Stimulated activated CD4-positive, alpha-beta T cell treated with anti-CD3 and anti-CD28 coated beads, Interleukin-15, amount 100 ng/mL, for 24 hours (primary cell): ENCODE data around the gene B4GAT1.
"Not testable (repeated sequence)": the region's sequence is repeated elsewhere in the genome, so short reads cannot be mapped to it uniquely, and the experiment has no call there.

Experiments
- DNase-seq: peaks from one replicate; pipeline ENCODE4 v3.0.0-alpha.2; 2020

B4GAT1 gene

DNA sequence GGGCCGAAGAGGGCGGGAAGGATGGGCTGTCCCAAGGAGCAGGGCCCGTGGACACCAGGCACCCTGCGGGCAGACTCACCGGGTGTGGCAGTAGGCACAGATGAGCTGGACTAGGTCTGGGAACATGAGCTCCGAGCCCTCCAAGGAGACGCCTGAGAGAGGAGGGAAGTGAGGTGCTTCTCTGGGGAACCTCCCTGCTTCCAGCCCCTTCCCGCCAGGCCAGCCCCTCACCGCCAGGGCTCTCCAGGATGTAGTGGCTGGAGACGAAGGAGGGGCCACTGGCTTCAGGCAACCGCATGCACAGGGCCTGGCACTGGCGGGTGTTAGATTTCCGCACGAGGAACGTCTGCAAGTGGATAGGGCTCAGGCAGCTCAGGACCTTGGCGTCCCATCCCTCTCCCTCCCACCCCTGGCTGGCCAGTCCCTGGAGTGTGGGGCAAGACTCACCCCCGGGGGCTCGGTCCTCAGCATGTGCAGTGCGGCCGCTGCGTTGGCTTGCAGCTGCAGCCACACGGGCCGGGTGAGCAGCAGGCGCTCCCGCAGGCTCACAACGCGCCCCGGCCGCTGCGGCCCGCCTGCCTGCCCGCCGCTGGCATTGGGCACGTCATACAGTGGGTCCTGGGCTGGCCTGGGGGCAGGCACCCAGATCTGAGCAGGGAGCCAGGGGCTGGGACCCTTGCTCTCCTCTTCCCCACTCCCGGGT, 11.7 kb downstream of the B4GAT1 start:
- DNase-seq, result no peak

- no peak for DNase-seq
These were observed 12.6 kb downstream of the B4GAT1 start for GRCh38 chr11:66334605-66335442.

DNA sequence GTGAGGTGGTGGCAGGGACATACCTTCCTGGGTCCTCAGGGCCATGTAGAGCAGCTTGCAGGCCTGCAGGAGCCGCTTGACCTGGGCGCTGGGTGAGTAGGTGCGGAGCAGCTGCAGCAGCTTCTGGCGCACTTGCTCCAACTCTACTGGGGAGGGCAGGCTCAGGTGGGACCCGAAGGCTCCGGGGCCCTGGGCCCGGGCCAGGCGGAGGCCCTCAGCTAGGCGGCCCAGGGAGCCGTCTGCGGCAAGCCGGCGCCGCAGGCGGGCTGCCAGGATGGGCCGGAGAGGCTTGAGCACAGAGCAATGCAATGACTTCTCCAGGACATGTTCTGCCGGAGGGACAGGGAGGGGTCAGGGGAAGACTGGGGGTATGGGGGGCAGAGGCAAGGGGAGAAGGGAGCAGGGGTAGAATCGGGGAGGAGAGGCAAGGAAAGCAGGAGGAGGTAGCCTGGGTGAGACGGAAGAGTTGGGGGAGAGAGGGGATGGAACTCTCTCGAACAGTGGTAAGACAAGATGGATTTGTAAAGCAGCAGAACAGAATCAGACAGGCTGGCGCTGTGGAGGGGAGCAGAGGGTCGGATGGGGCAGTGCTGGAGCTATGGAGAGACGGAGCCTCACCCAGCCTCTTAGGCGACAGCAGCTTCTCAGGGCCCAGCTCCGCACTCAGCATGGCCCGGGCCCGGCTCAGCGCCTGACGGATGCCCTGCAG, 13.4 kb downstream of the B4GAT1 start:
- DNase-seq, result no peak

DNA sequence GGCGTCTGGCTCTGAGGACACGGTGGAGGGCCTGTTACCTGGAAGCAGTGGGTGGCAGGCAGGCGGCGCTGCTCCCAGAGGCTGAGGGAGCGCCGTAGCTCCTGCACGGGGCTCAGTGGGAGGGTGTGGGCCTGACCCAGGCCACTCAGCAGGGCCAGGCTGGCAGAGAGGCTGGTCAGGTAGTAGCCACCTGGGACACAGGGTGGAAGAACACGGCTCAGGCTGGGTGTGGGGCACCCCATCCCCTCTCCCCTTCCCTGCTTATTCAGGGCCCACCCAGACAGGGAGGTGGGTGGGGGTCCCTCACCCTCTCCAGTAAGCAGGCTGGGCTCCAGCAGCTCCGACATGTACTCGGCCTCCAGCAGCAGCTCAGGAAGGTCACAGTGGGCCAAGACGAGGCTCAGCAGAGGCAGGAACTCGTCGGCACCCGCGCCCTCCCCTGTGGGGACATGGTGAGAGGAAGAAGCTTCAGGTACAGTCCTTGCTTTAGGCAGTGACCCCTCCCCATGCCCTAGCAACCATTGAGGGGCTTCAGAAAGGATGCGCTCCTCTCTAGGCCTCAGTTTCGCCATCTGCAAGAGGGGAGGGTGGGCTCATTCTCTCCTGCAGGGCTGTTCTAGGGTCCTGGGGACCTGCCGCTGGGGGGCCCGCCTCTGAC, 14.1 kb downstream of the B4GAT1 start:
- DNase-seq, result no peak

GRCh38 chr11:66332371-66333219, 14.8 kb downstream of the B4GAT1 start:
- DNase-seq, result no peak

DNA sequence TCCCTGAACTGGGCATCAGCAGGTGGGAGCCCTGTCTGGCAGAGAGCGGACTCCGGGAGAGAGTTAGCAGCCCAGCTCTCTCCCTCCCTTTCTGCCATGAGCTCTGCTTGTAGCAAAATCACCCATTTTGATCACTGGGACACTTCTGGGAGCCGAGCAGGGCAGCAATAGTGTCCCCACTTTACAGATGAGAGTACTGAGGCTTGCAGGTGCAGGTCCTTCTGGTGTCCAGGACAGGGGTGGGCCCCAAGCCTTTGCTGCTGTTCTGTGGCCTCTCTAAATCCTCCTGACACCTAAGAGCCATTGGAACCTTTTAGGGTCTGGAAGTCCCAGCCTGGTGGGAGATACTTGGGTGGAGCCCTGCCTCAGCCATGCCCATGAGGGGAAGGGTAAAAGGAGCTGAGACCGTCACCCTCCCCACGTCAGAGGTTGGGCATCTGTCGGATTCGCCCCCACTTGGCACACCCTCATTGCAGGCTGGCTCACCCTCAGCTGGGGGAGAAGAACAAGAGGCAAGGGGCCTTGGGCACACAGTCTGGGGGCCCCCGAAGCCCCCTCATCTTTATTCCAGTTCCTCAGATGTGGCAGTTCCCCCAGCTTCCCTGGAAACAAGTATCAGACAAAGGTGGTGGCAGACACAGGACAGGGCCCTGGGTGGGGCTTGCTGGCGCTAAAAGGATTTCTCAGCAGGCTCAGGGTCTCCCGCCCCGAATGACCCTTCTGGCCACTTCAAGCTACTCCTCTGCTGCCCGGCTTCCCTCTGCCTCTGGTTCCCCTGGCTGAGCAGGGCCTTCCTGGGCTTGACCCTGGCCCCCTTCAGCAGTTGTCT, 15.7 kb downstream of the B4GAT1 start:
- DNase-seq, result no peak

DNA sequence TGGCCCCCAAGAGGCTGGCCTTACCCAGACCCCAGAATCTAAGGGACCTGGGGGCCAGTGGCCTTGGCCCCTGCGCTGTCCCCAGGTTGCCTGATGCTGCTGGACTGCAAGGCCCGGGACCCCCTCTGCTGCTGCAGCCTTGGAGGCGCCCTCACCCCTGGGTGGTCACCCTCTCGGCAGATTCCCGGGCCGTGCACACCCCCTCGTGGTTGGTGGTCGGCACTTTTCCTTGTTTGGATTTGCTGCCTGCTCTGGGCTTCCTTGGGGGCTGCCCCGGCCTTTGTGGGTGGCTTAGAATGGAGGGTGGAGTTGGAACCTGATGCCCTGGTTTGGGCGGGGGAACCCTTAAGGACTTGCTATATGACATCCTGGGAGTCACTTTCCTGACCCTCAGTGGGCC, 16.5 kb downstream of the B4GAT1 start:
- DNase-seq, result no peak

- no peak for DNase-seq
These were observed 18.2 kb downstream of the B4GAT1 start for GRCh38 chr11:66329165-66329673.

DNA sequence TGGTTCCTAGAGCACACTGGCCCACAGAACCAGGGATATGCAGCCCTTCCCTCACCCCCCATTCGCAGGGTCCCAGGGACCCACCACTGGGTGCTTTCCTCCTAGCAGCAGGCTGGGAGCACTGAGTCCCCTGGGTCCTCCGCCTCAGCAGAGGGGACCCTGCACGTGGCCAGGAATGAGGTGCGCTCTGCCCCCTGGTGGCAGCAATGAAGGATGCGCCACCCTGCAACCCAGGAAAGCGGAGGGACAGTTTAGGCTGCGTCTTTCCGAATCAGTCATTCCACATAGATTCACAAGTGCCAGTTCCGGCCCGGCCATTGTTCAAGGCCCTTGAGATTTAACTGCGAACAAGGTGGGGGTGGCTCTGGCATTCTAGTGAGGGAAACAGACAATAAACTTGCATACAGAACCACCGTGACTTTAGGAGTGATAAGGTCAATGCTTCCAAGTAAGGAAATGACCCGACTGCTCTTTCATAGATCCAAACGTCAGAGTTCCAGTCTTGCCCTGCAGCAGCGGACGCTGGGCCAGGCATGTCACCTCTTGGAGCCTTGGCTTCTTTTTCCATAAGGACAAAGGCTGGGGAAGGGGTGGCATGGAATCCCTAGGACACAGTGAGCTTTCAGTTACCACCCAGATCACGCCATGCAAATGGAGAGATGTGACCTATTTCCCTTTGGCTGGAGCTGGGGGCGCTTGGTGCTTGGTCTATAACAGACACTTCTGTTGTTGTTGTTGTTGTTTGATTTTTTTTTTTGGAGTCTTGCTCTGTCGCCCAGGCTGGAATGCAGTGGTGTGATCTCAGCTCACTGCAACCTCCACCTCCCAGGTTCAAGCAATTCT, 18.9 kb downstream of the B4GAT1 start:
- peak; percentile 88 for DNase-seq

DNA sequence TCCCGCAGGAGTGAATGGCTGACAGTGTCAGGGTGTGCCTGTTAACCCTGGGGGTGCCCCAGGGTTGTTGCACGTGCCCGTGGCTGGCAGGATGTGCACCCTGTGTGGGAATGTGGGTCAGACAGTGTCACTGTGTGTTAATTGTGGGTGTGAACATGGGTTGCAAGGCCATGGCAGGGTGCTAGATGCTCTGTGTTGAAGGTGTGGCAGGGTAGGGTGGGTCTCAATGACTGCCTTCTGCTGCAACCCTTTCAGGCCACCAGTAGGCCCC, 19.5 kb downstream of the B4GAT1 start:
- peak; percentile 29 for DNase-seq

DNA sequence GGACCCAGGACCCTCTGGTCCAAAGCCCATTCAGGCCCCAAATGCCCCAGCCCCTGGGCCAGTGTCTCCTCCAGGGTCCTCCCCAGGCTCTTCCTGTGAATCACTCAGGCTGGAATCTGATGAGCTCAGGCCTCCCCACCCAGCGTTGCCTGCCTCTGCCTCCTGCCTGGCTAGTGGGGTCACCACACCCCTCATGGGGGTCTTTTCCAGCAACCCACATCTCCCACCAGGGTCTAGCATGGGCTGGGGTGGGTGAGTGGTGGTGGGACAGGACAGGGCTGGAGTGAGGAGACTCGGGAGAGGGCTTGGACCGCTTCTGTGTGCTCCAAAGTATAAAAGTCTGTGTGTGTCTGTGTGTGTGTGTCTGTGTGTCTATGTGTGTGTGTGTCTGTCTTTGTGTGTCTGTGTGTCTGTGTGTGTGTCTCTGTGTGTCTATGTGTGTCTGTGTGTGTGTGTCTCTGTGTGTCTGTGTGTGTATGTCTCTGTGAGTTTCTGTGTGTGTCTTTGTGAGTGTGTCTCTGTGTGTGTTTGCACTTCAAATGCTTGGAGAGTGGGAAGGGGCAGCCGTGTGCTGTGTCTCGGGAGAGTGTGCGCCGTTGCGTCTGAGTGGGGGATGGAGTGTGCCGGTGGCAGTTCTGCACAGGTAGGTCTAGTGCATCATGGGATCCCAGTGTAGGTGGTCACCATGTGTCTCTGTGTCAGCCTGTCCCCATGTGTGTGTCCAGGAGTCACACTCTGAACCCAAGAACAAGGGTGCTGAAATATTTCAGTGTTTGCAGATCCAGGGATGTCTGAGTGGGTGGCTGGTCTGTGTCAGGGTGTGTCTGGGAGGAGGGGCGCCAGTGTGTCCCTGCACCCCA, 20.0 kb downstream of the B4GAT1 start:
- DNase-seq, result no peak

DNA sequence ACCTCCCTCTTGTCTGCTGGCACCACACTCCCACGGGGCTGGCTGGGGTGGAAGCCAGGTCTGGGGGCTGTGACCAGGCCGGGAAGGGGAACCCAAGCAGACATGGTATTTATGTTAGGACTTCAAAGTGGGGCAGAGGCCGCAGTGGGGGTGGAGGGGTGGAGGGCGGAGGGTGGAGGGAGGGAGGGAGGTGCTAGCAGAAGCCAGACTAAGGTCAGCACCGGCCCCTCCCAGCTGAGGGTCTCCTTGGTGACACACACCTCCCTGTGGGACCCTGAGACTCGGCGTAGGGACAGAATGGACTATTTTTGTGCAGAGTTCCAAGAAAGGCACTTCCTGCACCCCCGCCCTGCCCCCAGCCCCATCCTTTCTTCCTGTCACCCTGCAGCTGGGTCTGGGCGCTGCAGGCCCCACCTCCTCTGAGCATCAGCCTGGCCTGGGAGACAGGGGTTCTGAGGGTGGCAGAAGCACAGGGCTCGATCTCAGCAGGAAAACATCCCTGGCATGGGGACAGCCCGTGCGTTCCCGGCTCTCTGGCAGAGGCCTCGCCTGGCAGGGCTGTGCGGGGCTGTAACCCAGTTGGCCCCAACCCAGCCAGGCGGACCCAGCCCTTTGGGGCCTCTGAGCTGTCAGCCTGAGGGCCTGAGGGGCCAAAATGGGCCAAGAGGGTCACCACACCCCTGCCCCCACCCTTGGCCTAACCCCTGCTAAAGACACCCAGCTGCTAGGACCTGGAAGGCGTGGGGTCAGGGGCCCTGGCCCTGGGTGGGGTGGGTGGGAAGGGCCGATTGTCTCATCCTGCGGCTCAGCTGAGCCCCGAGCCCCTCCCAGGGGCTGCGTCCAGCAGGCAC, 20.9 kb downstream of the B4GAT1 start:
- DNase-seq, result peak; percentile 39

GRCh38 chr11:66325263-66325671, 22.2 kb downstream of the B4GAT1 start:
- no peak for DNase-seq

DNA sequence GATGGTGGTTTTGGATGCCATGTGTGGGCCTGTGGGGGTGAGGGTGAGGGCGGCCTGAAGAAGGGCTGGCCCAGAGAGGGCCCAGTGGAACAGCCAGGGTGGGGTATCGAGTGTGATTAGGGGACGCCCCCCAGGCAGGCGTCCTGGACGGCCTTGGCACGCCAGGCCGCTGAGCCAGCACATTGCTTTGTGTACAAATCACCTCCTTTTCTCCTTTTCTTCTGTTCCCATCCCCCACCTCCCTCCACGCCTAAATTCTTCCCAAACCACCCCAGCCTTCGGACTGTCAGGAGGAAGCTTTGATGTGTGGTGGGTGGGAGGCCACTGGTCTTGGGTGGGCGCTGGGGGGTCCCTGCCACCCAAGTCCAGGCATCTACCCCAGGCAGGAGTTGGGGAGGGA, 22.8 kb downstream of the B4GAT1 start:
- DNase-seq, result no peak

DNA sequence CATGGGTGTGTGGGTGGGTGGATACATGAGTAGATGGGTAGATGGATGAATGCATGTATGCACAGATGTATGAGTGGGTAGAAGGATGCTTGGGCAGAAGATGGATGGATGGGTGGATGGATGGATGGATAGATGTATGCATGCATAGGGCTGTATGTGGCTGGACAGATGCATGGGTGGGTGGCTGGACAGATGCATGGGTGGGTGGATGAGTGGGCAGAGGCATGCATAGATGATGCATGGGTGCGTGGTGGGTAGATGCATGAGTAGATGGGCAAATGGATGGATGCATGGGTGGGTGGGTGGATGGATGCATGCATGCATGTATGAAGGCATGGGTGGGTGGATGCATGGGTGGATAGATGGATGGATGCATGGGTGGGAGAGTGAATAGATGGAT, 23.7 kb downstream of the B4GAT1 start:
- no peak for DNase-seq

GRCh38 chr11:66322732-66323427, 24.5 kb downstream of the B4GAT1 start:
- no peak for DNase-seq

DNA sequence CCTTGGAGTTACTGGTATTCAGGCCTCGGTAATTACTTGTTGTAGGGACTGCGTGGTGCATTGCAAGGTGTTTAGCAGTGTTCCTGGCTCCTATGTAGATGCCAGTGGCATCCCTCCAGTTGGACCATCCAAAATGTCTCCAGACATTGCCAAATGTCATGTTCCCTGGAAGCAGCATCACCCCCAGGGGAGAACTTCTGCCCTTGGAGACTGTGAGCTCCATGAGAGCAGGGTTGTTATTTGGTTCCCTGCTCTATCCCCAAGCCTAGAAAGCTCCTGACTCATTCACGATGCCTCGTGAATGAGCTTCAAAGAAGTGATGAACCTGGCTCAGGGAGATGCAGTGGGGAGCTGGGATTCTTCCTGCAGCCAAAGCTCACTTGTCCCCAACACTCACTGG, 25.8 kb downstream of the B4GAT1 start:
- no peak for DNase-seq

DNA sequence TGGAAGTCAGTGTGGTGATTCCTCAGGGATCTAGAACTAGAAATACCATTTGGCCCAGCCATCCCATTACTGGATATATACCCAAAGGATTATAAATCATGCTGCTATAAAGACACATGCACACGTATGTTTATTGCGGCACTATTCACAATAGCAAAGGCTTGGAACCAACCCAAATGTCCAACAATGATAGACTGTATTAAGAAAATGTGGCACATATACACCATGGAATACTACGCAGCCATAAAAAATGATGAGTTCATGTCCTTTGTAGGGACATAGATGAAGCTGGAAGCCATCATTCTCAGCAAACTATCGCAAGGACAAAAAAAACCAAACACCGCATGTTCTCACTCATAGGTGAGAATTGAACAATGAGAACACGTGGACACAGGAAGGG, 26.7 kb downstream of the B4GAT1 start:
- DNase-seq, result not testable (repeated sequence)
